Small intestine (tissue), 16 donors: ENCODE data around the gene CPLANE1. TPM values are rescaled to one million over a fixed set of nuclear protein-coding genes. Genes with fewer than 3 reads are reported as not detected.
A peak's percentile ranks its signal among the peaks of the same experiment; 100 is the strongest.
"Not testable (repeated sequence)": the region's sequence is repeated elsewhere in the genome, so short reads cannot be mapped to it uniquely, and the experiment has no call there.

Experiments
- DNase-seq, 2 donors: peaks; one replicate each; pipeline versions ENCODE4 v3.0.0 to v3.0.0-alpha.2; 2013
- FAIRE-seq: peaks from 2 replicates; lab custom pipeline; 2012; peaks lifted over from hg19 to GRCh38; lab: Jason Lieb, UNC
- H3K27ac ChIP-seq, 3 donors: one replicate each; pipeline ENCODE4 v1.5.1; 2013; ENCODE audit warnings: low read length in 2 of 3, mild to moderate bottlenecking in 2 of 3, control low read depth in 1 of 3, inconsistent platforms in 1 of 3, low read depth in 1 of 3, moderate library complexity in 1 of 3
- H3K27me3 ChIP-seq, 3 donors: one replicate each; pipeline ENCODE4 v1.6.1; 2013; ENCODE audit warnings: low read length in 3 of 3, inconsistent platforms in 1 of 3; ENCODE audit not compliant: control insufficient read depth in 3 of 3, insufficient read depth in 3 of 3
- H3K36me3 ChIP-seq, 3 donors: one replicate each; pipeline ENCODE4 v1.6.1; 2013; ENCODE audit warnings: low read length in 3 of 3, inconsistent platforms in 1 of 3, low read depth in 1 of 3, mild to moderate bottlenecking in 1 of 3, moderate library complexity in 1 of 3; ENCODE audit not compliant: control insufficient read depth in 3 of 3, insufficient read depth in 2 of 3
- H3K4me1 ChIP-seq, 3 donors: one replicate each; pipeline ENCODE4 v1.6.1; 2013; ENCODE audit warnings: low read length in 2 of 3, inconsistent platforms in 1 of 3, low read depth in 1 of 3, mild to moderate bottlenecking in 1 of 3, moderate library complexity in 1 of 3; ENCODE audit not compliant: control insufficient read depth in 3 of 3, insufficient read depth in 2 of 3
- H3K4me3 ChIP-seq, 3 donors: one replicate each; pipeline ENCODE4 v1.5.1; 2013; ENCODE audit warnings: low read length in 3 of 3, control low read depth in 1 of 3, inconsistent platforms in 1 of 3, low read depth in 1 of 3, mild to moderate bottlenecking in 1 of 3, moderate library complexity in 1 of 3
- H3K9me3 ChIP-seq, 2 donors: one replicate each; pipeline ENCODE4 v1.6.1; 2013; ENCODE audit warnings: low read depth in 1 of 2, low read length in 1 of 2; ENCODE audit not compliant: control insufficient read depth in 2 of 2, insufficient read depth in 1 of 2
- WGBS, 3 donors: extraction: QIAGEN DNeasy Blood & Tissue Kit; methylation state at CpG; one replicate each; pipeline ENCODE4 v1.1.7; 2013; 5-methylcytosine and 5-hydroxymethylcytosine counted together
- long read RNA-seq, 10 donors: transcript quantifications; one replicate each; lab custom pipeline, GENCODE V29; 2026
- polyA plus RNA-seq, 4 donors: library from polyadenylated mRNA; stranded (reverse) in 3 of 4; unstranded in 1 of 4; fragments of 200-250 nt in 3 of 4; fragments of 120-200 nt in 1 of 4; gene quantifications; one replicate each; pipeline versions ENCODE4 v1.2.1 to v1.2.3, GENCODE V29; 2013
- donor health status: healthy with polysubstance abuse.
- donor health status: control.
- donor health status: control.
- donor health status: Bipolar disorder and iron deficiency.
- donor health status: healthy.

Gene CPLANE1
- 10 to 100 TPM in 1 of 4 donors, 1 to 10 TPM in 1, under 1 TPM in 2; 0.22 to 10.5 (median 0.81) TPM for polyA plus RNA-seq
- long read RNA-seq, donor 1: 0 reads
- long read RNA-seq, donor 2: 0 reads
- long read RNA-seq, donor 3, partial matches to known transcripts: 0 of 1 reads
- long read RNA-seq, donor 3, other reads (novel, unspliced or antisense): 0 of 1 reads
- long read RNA-seq, donor 4: 0 reads
- long read RNA-seq, donor 5: 0 reads
- long read RNA-seq, donor 6: 0 reads
- long read RNA-seq, donor 7: 0 reads
- long read RNA-seq, donor 8: 0 reads
- long read RNA-seq, donor 9: 0 reads
- long read RNA-seq, donor 10, partial matches to known transcripts: 11 of 11 reads
- long read RNA-seq, donor 10, other reads (novel, unspliced or antisense): 0 of 11 reads

DNA sequence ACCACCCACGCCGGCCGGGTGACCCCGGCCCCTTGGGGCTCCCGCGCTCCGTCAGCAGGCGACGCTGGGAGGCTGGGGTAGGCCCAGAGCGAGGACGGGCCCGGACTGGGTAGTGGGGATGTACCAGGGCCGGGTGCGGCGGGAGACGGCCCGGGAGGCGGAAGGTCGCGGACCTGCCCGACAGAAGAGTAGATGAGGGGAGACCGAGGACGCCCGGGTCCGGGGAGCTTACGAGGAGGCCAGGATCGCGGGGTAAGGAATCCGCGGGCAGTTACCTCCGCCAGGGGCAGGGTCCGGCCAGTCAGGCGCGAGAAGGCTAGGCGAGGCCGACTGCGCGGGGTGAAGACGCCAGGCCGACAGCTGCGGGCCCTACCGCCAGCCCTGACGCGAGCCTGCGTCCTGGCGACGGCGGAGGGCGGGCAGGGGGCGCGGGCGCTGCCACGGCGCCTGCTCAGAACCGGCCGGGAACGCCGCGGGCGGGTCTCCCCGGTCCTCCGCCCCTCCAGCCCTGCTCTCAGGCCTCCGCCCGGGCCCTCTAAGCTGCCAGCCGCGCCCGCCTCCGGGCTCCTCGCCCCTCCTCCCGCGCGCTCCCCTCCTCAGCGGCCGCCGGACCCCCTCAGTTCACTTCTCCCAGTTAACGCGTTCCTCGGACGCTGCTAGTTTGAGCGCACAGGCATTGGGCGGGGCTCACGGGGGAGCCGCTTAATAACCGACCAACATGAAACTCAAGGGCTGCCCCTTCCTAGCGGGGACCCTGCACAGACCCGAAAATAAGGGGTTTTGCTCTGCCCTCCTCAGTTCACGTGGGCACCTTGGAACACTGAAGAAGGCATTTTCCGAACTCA, at the start of gene CPLANE1:
Gene CPLANE1 (minus strand): TSS at position 407 of the 845 bp plus-strand sequence. CDS start 1,678 bp downstream, outside the sequence.
- Histone ChIP-seq H3K27ac (peak within 1 kb of the TSS; percentile 37 to 92 (median 90)), H3K9me3 (peaks cover 0 to 4% of the 10 kb centered on the region in 2 donors), H3K36me3 (peaks cover 0 to 5% (median 0%) of the 10 kb centered on the region in 3 donors), H3K4me1 (no peaks in the 10 kb centered on the region), H3K27me3 (no peaks in the 10 kb centered on the region), H3K4me3 (peak within 1 kb of the TSS; percentile 75 to 97 (median 94))
- FAIRE-seq (no peak), DNase-seq (peak; percentile 52 to 90)
- WGBS, 3 donors: 1 to 2% (median 1%) methylated on average over 48 to 88 of the region's 88 CpGs

DNA sequence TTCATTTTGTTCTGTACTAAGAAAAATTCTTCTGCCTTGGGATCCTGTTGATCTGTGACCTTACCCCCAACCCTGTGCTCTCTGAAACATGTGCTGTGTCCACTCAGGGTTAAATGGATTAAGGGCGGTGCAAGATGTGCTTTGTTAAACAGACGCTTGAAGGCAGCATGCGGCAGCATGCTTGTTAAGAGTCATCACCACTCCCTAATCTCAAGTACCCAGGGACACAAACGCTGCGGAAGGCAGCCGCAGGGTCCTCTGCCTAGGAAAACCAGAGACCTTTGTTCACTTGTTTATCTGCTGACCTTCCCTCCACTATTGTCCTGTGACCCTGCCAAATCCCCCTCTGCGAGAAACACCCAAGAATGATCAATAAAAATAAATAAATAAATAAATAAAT, 47.1 kb upstream of the CPLANE1 start:
- H3K27me3 ChIP-seq, H3K27ac ChIP-seq, DNase-seq, H3K4me3 ChIP-seq, FAIRE-seq, H3K4me1 ChIP-seq, H3K9me3 ChIP-seq: not testable (repeated sequence)
- WGBS, 3 donors: 93 to 95% (median 95%) methylated on average over 7 of the region's 7 CpGs
- H3K36me3 ChIP-seq: peaks cover 5 to 27% (median 10%) of the 10 kb centered on the region in 3 donors

DNA sequence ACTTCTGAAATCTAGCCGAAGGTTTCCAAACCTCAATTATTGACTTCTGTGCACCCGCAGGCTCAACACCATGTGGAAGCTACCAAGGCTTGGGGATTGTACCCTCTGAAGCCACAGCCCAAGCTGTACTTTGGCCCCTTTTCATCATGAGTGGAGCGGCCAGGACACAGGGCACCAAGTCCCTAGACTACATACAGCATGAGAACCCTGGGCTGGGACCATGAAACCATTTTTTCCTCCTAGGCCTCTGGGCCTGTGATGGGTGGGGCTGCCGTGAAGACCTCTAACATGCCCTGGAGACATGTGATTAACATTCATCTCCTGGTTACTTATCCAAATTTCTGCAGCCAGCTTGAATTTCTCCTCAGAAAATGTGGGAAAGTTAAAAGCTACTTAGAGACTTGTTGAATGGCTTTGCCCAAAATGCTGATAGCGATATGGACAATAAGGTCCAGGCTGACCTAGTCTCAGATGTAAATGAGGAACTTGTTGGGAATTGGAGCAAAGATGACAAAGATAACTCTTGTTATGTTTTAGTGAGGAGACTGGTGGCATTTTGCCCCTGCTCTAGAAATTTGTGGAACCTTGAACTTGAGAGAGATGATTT, 34.1 kb upstream of the CPLANE1 start:
- no peak overlapping the region for H3K4me3 ChIP-seq
- no peak overlapping the region for H3K27ac ChIP-seq
- H3K36me3 ChIP-seq: no peaks in the 10 kb centered on the region
- no peak for DNase-seq
- WGBS, 3 donors: 87 to 96% (median 95%) methylated on average over 5 of the region's 5 CpGs
- no peaks in the 10 kb centered on the region for H3K27me3 ChIP-seq
- peaks cover 2 to 33% of the 10 kb centered on the region in 2 donors for H3K9me3 ChIP-seq
- FAIRE-seq: no peak
- no peaks in the 10 kb centered on the region for H3K4me1 ChIP-seq

DNA sequence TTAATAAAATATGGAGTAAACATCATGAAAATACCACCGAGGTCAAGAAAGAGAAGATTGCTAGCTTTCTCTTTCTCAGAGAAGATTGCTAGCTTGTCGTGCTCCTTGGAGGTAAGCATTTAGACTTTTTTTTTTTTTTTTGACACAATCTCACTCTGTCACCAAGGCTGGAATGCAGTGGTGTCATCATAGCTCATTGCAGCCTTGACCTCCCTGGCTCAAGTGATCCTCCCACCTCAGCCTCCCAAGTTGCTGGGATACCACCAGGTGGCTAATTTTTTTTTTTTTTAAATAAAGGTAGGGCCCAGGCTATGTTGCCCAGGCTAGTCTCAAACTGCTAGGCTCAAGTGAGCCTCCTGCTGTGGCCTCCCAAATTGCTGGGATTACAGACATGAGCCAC, 26.3 kb upstream of the CPLANE1 start:
- peaks cover 0 to 15% of the 10 kb centered on the region in 2 donors for H3K9me3 ChIP-seq
- no peak overlapping the region for H3K4me3 ChIP-seq
- no peak for DNase-seq
- 77 to 86% (median 81%) methylated on average over 2 of the region's 2 CpGs for WGBS, 3 donors
- H3K27me3 ChIP-seq: no peaks in the 10 kb centered on the region
- no peak overlapping the region for H3K27ac ChIP-seq
- no peaks in the 10 kb centered on the region for H3K4me1 ChIP-seq
- no peaks in the 10 kb centered on the region for H3K36me3 ChIP-seq
- FAIRE-seq: no peak

DNA sequence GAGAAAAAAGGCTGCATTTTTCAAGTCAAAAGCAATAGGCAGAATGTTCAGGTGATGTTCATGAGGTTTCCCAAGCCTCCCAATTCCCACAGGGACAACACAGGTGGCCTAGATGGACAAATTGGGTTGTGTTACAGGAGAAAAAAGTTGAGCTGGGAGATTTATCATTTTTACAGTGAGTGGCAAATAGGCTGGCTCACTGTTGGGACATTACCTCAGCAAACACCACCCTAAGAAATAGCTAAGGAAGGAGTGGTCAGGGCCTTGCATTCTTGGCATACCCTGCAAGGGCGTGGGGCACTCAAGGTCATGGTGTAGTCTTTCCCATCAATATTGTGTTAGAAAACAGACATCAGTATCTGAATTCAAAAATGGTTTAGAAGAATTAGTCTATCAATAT, 23.3 kb upstream of the CPLANE1 start:
- peak; percentile 45 to 53 for DNase-seq
- no peak overlapping the region for H3K4me3 ChIP-seq
- 50 to 71% (median 68%) methylated on average over 1 of the region's 1 CpG for WGBS, 3 donors
- H3K36me3 ChIP-seq: no peaks in the 10 kb centered on the region
- no peak overlapping the region for H3K27ac ChIP-seq
- no peak for FAIRE-seq
- no peaks in the 10 kb centered on the region for H3K27me3 ChIP-seq
- H3K9me3 ChIP-seq: peaks cover 0 to 12% of the 10 kb centered on the region in 2 donors
- no peaks in the 10 kb centered on the region for H3K4me1 ChIP-seq

DNA sequence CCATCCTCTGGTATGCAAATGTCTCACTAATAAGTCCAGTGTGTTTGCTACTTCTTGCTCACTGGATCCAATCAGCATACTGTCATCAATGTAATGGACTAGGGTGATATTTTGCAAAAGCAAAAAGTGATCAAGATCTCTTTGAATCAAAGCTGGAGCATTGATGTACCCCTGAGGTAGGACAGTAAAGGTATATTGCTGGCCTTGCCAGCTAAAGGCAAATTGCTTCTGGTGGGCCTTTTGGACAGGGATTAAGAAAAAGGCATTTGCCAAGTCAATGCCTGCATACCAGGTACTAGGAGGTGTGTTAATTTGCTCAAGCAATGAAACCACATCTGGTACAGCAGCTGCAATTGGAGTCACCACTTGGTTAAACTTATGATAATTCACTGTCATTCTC, 18.9 kb upstream of the CPLANE1 start:
- H3K4me1 ChIP-seq, H3K27me3 ChIP-seq, H3K36me3 ChIP-seq, FAIRE-seq, H3K4me3 ChIP-seq, DNase-seq, H3K27ac ChIP-seq: not testable (repeated sequence)
- H3K9me3 ChIP-seq: peaks cover 0 to 14% of the 10 kb centered on the region in 2 donors

DNA sequence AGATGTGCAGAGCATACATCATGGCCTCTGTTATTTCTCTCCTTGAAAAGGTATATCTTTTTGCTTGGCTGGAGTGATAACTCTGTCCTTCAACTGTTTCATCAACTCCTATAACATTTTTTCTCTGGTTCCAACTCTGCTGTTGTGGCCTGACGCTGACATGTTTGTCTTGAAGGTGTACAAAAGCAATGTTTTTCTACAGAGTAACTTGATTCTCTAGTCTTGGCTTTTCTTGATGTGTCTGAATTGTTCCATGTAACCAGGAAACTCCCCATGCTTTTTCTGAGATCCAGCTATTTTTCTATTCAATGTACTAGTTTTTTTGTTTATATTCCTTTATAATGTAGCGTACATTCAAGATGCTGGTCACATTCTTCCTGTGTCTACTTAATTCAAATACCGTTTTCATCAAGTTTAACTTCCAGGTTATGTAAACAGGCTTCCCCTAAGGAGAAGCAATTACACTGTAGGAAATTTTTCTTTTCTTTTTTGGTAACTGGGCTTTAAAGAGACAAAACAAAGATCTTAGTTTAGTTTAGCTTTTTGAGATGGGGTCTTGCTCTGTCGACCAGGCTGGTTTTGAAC, 6.7 kb upstream of the CPLANE1 start:
- FAIRE-seq (no peak), DNase-seq (no peak)
- no peak overlapping the region for H3K4me3 ChIP-seq
- no peaks in the 10 kb centered on the region for H3K4me1 ChIP-seq
- H3K36me3 ChIP-seq: peaks cover 0 to 2% (median 0%) of the 10 kb centered on the region in 3 donors
- peaks cover 0 to 8% of the 10 kb centered on the region in 2 donors for H3K9me3 ChIP-seq
- H3K27me3 ChIP-seq: no peaks in the 10 kb centered on the region
- 86 to 93% (median 90%) methylated on average over 4 of the region's 4 CpGs for WGBS, 3 donors
- no peak overlapping the region for H3K27ac ChIP-seq

DNA sequence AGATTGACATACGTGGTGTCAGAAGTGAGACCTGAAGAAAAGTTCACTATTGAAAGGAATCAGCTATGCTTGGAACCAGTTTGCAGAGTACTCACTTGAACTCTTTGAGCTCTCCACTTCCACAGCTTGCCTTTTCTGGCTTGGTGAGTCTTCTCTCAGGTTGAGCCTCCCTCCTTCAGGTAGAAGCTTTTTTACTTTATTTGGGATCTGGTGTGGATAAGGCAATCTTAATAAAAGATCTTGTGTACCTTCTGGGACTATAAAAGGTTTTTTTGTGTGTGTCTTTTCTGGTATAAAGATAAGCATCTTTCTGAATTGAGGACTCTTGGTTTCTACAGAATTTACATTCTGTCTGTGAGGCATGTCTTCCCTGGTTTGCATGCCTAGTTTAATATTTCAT, 5.4 kb upstream of the CPLANE1 start:
- DNase-seq (no peak), FAIRE-seq (no peak)

More for the DNA sequence above, 5.4 kb upstream of the CPLANE1 start:
- peaks cover 0 to 8% of the 10 kb centered on the region in 2 donors for H3K9me3 ChIP-seq
- H3K36me3 ChIP-seq: peaks cover 0 to 2% (median 0%) of the 10 kb centered on the region in 3 donors
- no peak overlapping the region for H3K27ac ChIP-seq
- no peaks in the 10 kb centered on the region for H3K27me3 ChIP-seq
- H3K4me3 ChIP-seq: no peak overlapping the region
- 92 to 100% (median 96%) methylated on average over 1 of the region's 1 CpG for WGBS, 3 donors
- no peaks in the 10 kb centered on the region for H3K4me1 ChIP-seq
